PC-3 (cell line): ENCODE data around the gene JCHAIN.

ENCODE experiments used
- EZH2phosphoT487 ChIP-seq: fragments of 300-600 bp; sonication (generic); IDR thresholded peaks from 2 replicates; pipeline ENCODE4 v1.6.1; 2018; ENCODE audit warnings: mild to moderate bottlenecking, antibody characterized with exemption, low read length, borderline replicate concordance
- TF ChIP-seq, protein P1 (sequence below): fragments of 300-600 bp; sonication (generic); conservative IDR thresholded peaks from 2 replicates; pipeline ENCODE4 v1.5.1; 2017; ENCODE audit warnings: antibody characterized with exemption, low read depth, mild to moderate bottlenecking, low read length

DNA sequence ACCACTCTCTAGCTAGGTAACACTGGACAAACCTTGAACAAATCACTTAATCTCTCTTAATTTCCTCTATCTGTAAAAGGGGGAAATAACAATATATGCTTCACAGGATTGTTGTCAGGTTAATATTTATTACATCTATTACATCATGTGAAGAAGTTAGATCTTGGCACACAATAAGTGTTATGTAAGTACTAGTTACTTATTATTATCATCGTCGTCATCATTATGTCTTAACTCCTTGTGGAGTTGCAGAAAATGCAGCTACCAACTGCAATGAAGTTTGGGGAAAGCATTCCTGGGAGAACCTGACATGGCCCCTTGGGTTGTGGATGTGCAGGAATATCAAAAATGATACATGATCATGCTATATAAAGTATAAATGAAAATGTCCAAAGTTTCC is 4.8 kb upstream of the JCHAIN start:
- no peak for TF ChIP-seq EZH2phosphoT487
- TF ChIP-seq, protein P1, sequence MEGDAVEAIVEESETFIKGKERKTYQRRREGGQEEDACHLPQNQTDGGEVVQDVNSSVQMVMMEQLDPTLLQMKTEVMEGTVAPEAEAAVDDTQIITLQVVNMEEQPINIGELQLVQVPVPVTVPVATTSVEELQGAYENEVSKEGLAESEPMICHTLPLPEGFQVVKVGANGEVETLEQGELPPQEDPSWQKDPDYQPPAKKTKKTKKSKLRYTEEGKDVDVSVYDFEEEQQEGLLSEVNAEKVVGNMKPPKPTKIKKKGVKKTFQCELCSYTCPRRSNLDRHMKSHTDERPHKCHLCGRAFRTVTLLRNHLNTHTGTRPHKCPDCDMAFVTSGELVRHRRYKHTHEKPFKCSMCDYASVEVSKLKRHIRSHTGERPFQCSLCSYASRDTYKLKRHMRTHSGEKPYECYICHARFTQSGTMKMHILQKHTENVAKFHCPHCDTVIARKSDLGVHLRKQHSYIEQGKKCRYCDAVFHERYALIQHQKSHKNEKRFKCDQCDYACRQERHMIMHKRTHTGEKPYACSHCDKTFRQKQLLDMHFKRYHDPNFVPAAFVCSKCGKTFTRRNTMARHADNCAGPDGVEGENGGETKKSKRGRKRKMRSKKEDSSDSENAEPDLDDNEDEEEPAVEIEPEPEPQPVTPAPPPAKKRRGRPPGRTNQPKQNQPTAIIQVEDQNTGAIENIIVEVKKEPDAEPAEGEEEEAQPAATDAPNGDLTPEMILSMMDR: no peak
